ENCODE data around the gene PNMA8A. TPM values are rescaled to one million over a fixed set of nuclear protein-coding genes. Genes with fewer than 3 reads are reported as not detected.

Gene PNMA8A
- total RNA-seq = 0.36 and 8.9 TPM in 2 replicates

GRCh38 chr19:46471116-46471733 lies at the start of gene PNMA8A:
TSS of gene PNMA8A (minus strand) at chr19:46471563. CDS start at chr19:46471035, 528 bp downstream.

GRCh38 chr19:46495786-46496099 lies 24.4 kb upstream of the PNMA8A start, which contains the start of gene PNMA8B:
TSS of gene PNMA8B (minus strand) at chr19:46495867. CDS start at chr19:46495465, 402 bp downstream.

GRCh38 chr19:46428239-46429135 lies 42.9 kb downstream of the PNMA8A start, which contains the start of gene PNMA8C:
TSS of gene PNMA8C (minus strand) at chr19:46428936. CDS start at chr19:46428359, 577 bp downstream.

Other genes starting within 250 kb of the PNMA8A start
- not detected in 2 replicates for gene IGFL1, start 241.8 kb downstream of the PNMA8A start, total RNA-seq
- gene HIF3A, start 174.5 kb downstream of the PNMA8A start, total RNA-seq = 0.12 and 1.8 TPM in 2 replicates
- 65.5 and 84.9 TPM in 2 replicates for gene PPP5C, start 124.5 kb downstream of the PNMA8A start, total RNA-seq
- 12.8 and 27.4 TPM in 2 replicates for gene CCDC8, start 58.0 kb downstream of the PNMA8A start, total RNA-seq
- not detected in 2 replicates for gene PNMA8C, start 42.6 kb downstream of the PNMA8A start, total RNA-seq
- gene PNMA8B, start 24.3 kb upstream of the PNMA8A start, total RNA-seq = 1.1 and 2.9 TPM in 2 replicates
- 195 and 218 TPM in 2 replicates for gene CALM3, start 129.8 kb upstream of the PNMA8A start, total RNA-seq
- gene PTGIR, start 153.5 kb upstream of the PNMA8A start, total RNA-seq = 6.7 and 11.8 TPM in 2 replicates
- gene GNG8, start 164.6 kb upstream of the PNMA8A start, total RNA-seq = not detected in 2 replicates
- 9.7 and 10.7 TPM in 2 replicates for gene DACT3, start 189.6 kb upstream of the PNMA8A start, total RNA-seq
- gene PRKD2, start 245.6 kb upstream of the PNMA8A start, total RNA-seq = 12.2 and 12.6 TPM in 2 replicates

Data from hair follicle dermal papilla cell (primary cell).